ENCODE results near the gene GNPTG. TPM values are rescaled to one million over a fixed set of nuclear protein-coding genes. Genes with fewer than 3 reads are reported as not detected.
A peak's percentile ranks its signal among the peaks of the same experiment; 100 is the strongest.

Gene GNPTG
- 25.1 and 26.3 TPM in 2 replicates for total RNA-seq

DNA sequence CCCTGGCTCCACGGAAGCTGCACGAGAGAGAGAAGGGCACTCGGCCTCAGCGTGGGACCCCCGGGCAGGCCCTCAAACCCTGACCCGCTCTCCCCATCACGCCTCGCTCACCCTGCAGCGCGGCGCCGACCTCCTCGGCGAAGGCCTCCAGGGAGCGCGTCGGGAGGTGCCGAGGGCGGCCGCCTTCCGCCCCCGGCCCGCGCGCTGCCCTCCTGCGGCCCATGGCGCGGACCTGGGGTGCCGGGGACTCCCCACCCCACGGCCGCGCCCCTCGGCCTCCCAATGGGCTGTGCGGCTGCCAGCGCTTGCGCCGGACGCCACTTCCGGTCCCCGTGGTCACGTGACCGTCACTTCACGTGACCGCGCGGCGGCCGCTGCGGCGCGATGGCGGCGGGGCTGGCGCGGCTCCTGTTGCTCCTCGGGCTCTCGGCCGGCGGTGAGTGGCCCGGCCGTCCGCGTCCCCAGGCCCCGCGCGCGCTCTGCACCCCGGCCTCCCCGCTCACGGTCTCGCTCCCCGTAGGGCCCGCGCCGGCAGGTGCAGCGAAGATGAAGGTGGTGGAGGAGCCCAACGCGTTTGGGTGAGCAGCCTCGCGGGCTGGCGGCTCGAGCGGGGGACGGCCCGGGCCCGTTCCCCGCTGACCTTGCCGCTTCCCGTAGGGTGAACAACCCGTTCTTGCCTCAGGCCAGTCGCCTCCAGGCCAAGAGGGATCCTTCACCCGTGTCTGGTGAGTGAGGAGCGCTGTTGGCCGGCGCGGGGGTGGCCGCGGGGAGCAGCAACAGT lies at the start of gene GNPTG, which contains the start of gene TSR3:
TSS of gene GNPTG (plus strand) at position 350 of the 781 bp plus-strand sequence. CDS start at position 385, 35 bp downstream.
TSS of gene TSR3 (minus strand) at position 297 of the 781 bp plus-strand sequence. CDS start at position 223, 74 bp downstream.
- H3K4me3 ChIP-seq (ENCODE audit: low read depth, low read length) = peak within 1 kb of the TSS; percentile 92
- TF ChIP-seq, protein P1, sequence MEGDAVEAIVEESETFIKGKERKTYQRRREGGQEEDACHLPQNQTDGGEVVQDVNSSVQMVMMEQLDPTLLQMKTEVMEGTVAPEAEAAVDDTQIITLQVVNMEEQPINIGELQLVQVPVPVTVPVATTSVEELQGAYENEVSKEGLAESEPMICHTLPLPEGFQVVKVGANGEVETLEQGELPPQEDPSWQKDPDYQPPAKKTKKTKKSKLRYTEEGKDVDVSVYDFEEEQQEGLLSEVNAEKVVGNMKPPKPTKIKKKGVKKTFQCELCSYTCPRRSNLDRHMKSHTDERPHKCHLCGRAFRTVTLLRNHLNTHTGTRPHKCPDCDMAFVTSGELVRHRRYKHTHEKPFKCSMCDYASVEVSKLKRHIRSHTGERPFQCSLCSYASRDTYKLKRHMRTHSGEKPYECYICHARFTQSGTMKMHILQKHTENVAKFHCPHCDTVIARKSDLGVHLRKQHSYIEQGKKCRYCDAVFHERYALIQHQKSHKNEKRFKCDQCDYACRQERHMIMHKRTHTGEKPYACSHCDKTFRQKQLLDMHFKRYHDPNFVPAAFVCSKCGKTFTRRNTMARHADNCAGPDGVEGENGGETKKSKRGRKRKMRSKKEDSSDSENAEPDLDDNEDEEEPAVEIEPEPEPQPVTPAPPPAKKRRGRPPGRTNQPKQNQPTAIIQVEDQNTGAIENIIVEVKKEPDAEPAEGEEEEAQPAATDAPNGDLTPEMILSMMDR (IDR thresholded peaks at IDR 0.05; ENCODE audit: insufficient read depth, low read depth, low read length) = no peak
- peak; percentile 87 for DNase-seq (ENCODE audit: low read depth)

DNA sequence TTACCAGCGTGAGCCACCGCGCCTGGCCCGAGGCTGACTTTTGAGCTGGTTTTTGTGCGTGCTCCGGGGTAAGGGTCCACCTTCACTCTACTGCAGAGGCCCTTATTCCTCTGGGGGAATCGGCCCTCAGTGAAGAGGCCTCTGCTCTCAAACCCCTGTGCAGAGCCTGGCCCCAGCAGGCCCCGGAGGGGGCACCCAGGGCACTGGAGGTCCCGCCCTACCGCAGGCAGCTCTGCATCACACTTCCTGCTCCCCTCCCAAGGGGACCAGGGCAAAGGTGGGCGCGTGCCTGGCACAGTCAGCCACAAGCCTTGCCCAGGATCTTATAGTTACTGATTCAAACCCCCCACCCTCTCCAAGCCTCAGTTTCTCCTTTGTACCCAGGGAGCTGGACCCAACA lies 45.9 kb upstream of the GNPTG start:
- DNase-seq (ENCODE audit: low read depth) = no peak
- TF ChIP-seq, protein P1 (IDR thresholded peaks at IDR 0.05; ENCODE audit: insufficient read depth, low read depth, low read length) = no peak
- H3K4me3 ChIP-seq (ENCODE audit: low read depth, low read length) = no peak overlapping the region

DNA sequence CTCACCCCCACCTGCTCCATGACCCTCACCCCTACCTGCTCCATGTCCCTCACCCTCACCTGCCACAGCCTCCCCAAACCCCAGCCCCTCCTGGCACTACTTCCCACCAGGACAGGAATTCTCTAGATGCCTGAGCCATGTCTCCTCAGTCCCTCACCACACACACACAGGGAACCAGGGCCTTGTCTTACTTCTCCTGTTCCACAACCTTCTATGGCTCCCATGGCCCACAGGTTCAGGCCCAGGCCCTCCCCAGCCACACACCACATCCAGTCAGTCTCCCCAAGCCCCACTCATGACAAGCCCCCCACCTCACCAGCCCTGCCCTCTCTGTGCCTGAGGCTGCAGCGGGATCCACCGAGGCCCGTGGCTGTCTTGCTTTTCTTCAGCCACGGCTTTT lies 45.4 kb upstream of the GNPTG start:
- no peak for DNase-seq (ENCODE audit: low read depth)
- no peak overlapping the region for H3K4me3 ChIP-seq (ENCODE audit: low read depth, low read length)
- TF ChIP-seq, protein P1 (IDR thresholded peaks at IDR 0.05; ENCODE audit: insufficient read depth, low read depth, low read length) = no peak

DNA sequence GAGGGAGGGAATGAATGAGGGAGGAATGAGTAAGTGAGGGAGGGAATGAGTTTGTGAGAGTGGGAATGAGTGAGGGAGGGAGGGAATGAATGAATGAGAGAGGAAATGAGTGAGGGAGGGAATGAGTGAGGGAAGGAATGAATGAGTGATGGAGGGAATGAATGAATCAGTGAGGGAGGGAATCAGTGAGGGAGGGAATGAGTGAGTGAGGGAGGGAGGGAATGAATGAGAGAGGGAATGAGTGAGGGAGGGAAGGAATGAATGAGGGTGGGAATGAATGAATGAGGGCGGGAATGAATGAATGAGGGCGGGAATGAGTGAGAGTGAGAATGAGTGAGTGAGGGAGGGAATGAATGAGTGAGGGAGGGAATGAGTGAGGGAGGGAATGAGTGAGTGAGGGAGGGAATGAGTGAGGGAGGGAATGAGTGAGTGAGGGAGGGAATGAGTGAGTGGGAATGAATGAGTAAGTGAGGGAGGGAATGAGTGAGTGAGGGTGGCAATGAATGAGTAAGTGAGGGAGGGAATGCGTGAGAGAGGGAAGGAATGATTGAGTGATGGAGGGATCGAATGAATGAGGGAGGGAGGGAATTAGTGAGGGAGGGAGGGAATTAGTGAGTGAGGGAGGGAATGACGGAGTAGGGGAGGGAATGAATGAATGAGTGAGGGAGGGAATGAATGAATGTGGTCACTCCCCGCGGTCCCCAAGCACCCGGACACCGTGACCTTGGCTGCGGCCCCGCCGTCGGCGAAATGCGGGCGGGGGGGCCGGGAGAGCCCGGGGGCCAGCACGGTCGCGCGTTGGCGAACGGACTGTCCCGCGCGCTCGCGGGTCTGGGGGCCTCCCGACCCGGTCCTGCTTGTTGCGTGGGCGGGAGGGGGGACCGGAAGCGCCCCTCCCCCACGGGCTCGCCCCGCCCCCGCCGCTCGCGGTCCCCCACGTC lies 43.4 kb upstream of the GNPTG start:
- TF ChIP-seq, protein P1 (IDR thresholded peaks at IDR 0.05; ENCODE audit: insufficient read depth, low read depth, low read length) = no peak
- H3K4me3 ChIP-seq (ENCODE audit: low read depth, low read length) = peak overlapping the region; percentile 61
- DNase-seq (ENCODE audit: low read depth) = no peak

DNA sequence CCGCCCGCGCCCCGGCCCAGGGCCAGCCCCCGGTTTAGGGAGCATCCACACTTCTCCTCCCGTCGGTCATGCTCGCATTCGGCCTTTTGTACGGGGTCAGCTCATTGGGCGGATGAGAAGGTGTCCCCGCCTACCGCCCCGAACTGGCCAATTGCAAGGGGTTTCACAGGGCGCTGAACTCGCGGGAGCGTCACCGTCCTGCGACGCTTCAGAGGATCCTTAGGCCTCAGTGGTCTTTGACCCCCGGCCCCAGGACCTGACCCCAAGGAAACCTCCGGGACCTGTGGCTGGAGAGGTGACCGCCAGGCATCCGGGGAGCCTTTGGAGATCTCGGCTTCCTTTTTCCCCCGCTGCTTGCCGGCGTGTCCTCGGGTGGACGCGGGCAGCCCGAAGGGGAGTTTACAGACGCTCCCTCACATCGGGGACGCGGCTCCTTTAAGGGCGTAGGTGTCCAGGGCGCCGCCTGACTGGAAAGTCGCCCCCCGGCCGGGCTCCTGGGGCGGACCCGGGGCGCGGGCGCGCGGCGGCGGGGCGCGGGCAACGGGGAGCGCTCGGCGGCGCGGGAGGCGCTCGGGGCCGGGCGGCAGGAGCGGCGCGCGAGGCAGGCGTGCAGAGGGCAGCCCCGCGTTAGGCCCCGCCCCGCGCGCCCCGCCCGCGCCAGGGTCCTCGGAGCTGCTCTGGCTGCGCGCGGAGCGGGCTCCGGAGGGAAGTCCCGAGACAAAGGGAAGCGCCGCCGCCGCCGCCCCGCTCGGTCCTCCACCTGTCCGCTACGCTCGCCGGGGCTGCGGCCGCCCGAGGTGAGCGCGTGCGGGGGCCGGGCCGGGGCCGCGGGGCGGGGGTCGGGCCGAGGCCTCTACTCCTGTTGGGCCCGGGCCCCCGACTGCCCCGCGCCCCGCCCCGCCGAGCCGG lies 42.5 kb upstream of the GNPTG start, which contains the start of gene UBE2I:
TSS of gene UBE2I (plus strand) at position 660 of the 909 bp plus-strand sequence. CDS start 4,395 bp downstream, outside the sequence.
- DNase-seq (ENCODE audit: low read depth) = peak; percentile 99
- TF ChIP-seq, protein P1 (IDR thresholded peaks at IDR 0.05; ENCODE audit: insufficient read depth, low read depth, low read length) = no peak
- peak within 1 kb of the TSS; percentile 68 for H3K4me3 ChIP-seq (ENCODE audit: low read depth, low read length)
